Body of pancreas (tissue), 4 donors: ENCODE data around the gene KIAA0319L. TPM values are rescaled to one million over a fixed set of nuclear protein-coding genes. Genes with fewer than 3 reads are reported as not detected.

Experiments
- ATAC-seq: fragments of 150-250 bp; one replicate; pipeline ENCODE4 v1.9.1; 2016
- DNase-seq, 4 donors: peaks; one replicate each; pipeline ENCODE4 v3.0.0-alpha.2; 2019
- H3K27ac ChIP-seq, 4 donors: fragments of 200-600 bp; sonication (generic); 1 replicate in 3 of 4; 2 replicates in 1 of 4; pipeline versions ENCODE4 v1.5.1 to v1.6.1; 2016 to 2019; ENCODE audit warnings: mild to moderate bottlenecking in 1 of 4, mixed read lengths in 1 of 4, moderate library complexity in 1 of 4
- H3K27me3 ChIP-seq, 2 donors: fragments of 200-600 bp; sonication (generic); one replicate each; pipeline ENCODE4 v1.6.0; 2016; ENCODE audit warnings: mild to moderate bottlenecking in 1 of 2
- H3K36me3 ChIP-seq, 2 donors: fragments of 200-600 bp; sonication (generic); replicated peaks in 1 of 2; 2 replicates each; pipeline ENCODE4 v1.5.1; 2016; ENCODE audit warnings: low read depth in 2 of 2; ENCODE audit not compliant: insufficient read depth in 1 of 2
- H3K4me1 ChIP-seq: fragments of 200-600 bp; sonication (generic); one replicate; pipeline ENCODE4 v1.6.0; 2016
- H3K4me3 ChIP-seq, 2 donors: fragments of 200-600 bp; sonication (generic); 1 replicate in 1 of 2; 2 replicates in 1 of 2; pipeline ENCODE4 v1.5.1; 2016 to 2019
- H3K9me3 ChIP-seq, 3 donors: fragments of 200-600 bp; sonication (generic); 1 replicate in 2 of 3; 2 replicates in 1 of 3; pipeline ENCODE4 v1.5.1; 2016
- POLR2A ChIP-seq, 3 donors: fragments of 450-650 bp; IDR thresholded peaks; one replicate each; pipeline ENCODE4 v1.6.1; 2016; ENCODE audit warnings: antibody characterized with exemption in 3 of 3, mild to moderate bottlenecking in 2 of 3
- WGBS, 2 donors: methylation state at CpG; one replicate each; pipeline ENCODE4 v1.1.5; 2017; 5-methylcytosine and 5-hydroxymethylcytosine counted together
- intact Hi-C: fragments of 100-400 bp; cut with DNase I; formaldehyde crosslinking; loops from one replicate; pipeline ENCODE4 v1.15.1; 2023
- total RNA-seq, 2 donors: library from RNA; depleted of rRNA; stranded (reverse); fragments of >200 nt; gene quantifications; one replicate each; pipeline ENCODE4 v1.1.0, GENCODE V29; 2016
- TF ChIP-seq, protein P1 (sequence below), 7 experiments: fragments of 450-650 bp in 4 of 7; fragments of 200-600 bp in 3 of 7; sonication (generic) in 3 of 7; IDR thresholded peaks; one replicate each; pipeline ENCODE4 v1.5.1; 2016 to 2019; ENCODE audit warnings: antibody characterized with exemption in 7 of 7

The KIAA0319L gene
- total RNA-seq, 2 donors from 2014 or later: 61.0 to 74.5 TPM

DNA sequence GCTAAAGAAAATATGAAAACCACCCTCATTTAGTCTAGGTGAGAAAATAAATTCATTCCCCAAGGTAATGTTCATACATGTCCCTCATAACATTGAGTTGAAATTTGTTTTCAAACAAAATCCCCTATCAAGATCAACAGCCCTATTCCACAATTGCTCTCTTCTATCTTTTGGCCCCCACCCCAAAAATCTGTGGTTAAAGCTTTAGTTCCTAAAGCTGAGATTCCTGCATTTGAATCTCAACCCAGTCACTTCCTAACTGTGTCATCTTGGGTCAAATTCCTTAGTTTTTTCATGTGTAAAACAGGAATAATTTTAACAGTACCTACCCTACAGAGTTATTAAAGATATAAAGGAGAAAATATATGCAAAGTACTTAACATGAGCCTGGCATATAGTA is 22.0 kb downstream of the KIAA0319L start:
- H3K4me3 ChIP-seq: no peak overlapping the region
- TF ChIP-seq, protein P1, sequence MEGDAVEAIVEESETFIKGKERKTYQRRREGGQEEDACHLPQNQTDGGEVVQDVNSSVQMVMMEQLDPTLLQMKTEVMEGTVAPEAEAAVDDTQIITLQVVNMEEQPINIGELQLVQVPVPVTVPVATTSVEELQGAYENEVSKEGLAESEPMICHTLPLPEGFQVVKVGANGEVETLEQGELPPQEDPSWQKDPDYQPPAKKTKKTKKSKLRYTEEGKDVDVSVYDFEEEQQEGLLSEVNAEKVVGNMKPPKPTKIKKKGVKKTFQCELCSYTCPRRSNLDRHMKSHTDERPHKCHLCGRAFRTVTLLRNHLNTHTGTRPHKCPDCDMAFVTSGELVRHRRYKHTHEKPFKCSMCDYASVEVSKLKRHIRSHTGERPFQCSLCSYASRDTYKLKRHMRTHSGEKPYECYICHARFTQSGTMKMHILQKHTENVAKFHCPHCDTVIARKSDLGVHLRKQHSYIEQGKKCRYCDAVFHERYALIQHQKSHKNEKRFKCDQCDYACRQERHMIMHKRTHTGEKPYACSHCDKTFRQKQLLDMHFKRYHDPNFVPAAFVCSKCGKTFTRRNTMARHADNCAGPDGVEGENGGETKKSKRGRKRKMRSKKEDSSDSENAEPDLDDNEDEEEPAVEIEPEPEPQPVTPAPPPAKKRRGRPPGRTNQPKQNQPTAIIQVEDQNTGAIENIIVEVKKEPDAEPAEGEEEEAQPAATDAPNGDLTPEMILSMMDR (IDR thresholded peaks at IDR 0.05): no peak
- no peak for TF ChIP-seq POLR2A (IDR thresholded peaks at IDR 0.05)
- peaks cover 22% of the 10 kb centered on the region for H3K4me1 ChIP-seq
- DNase-seq (no peak), ATAC-seq (no peak)
- H3K36me3 ChIP-seq: peaks cover 0 to 4% of the 10 kb centered on the region in 2 donors
- H3K27ac ChIP-seq: no peak overlapping the region
- intact Hi-C loops: no loop called here
- no peaks in the 10 kb centered on the region for H3K9me3 ChIP-seq
- H3K27me3 ChIP-seq: no peaks in the 10 kb centered on the region

GRCh38 chr1:35533586-35533985 is 23.6 kb downstream of the KIAA0319L start:
- 10 to 25% methylated on average over 1 of the region's 1 CpG for WGBS, 2 donors
- TF ChIP-seq, protein P1 (IDR thresholded peaks at IDR 0.05): no peak
- TF ChIP-seq POLR2A (IDR thresholded peaks at IDR 0.05): no peak
- Histone ChIP-seq H3K36me3 (peaks cover 0 to 5% of the 10 kb centered on the region in 2 donors), H3K27me3 (no peaks in the 10 kb centered on the region), H3K4me3 (no peak overlapping the region), H3K27ac (no peak overlapping the region), H3K9me3 (no peaks in the 10 kb centered on the region), H3K4me1 (peaks cover 7% of the 10 kb centered on the region)
- intact Hi-C loops: no loop called here
- no peak for ATAC-seq
- no peak for DNase-seq

DNA sequence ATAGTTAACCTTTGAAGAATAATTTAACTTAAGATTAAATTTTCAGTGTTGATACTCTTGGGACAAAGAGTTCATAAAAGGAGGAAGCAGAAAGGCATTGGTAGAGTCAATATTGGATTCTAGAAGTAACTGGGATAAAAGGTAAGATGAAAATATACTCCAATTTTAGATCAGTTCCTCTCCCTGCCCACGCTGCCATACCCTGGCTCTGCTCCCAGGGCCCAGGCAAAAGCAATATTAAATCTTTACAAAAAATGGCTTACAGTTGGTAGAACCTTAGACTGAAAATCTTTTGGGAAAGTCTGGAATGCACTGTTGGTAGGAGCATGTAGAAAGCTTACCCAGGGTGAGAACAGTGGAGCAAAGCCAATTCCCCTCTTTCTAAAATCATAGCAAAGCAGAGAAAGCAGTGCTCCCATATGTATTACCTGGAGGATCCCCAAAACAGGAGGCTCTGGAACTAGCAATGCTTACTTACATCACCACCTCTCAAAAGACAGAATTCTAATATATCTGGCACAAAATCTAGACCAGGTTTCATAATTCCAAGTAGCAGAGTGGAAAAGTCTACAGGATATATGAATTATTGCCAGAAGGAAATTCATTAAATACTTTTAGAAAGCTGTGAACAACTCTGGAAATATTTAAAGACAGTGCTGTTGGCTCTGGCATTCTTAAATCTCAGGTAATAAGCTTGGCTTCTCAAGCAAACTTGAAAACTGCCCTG is 24.5 kb downstream of the KIAA0319L start:
- whole genome bisulfite sequencing, 2 donors: 93 to 94% methylated on average over 1 of the region's 1 CpG
- ATAC-seq (no peak), DNase-seq (no peak)
- Histone ChIP-seq H3K27ac (no peak overlapping the region), H3K9me3 (no peaks in the 10 kb centered on the region), H3K27me3 (no peaks in the 10 kb centered on the region), H3K4me3 (no peak overlapping the region), H3K36me3 (peaks cover 0 to 5% of the 10 kb centered on the region in 2 donors), H3K4me1 (peaks cover 7% of the 10 kb centered on the region)
- intact Hi-C loops: no loop called here
- no peak for TF ChIP-seq POLR2A (IDR thresholded peaks at IDR 0.05)
- TF ChIP-seq, protein P1 (IDR thresholded peaks at IDR 0.05): no peak

DNA sequence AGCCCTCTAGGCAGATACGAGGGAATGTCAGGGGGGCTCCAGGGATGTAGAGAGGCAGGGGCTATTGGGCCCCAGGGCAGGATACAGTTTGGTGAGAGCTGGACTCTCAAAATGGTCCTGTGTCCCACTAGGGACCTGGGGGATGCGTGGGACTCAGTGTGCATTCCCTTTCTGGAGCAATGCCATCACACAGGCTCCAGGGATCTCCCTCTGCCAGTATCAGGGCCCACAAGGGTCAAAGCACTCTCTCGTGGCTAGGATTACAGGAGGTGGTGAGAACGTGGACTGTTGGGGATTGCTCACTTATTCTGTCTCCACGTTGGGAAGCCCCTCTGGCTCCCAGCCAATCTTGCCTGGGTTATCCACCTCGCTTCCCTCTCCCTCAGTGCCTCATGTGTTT is 25.8 kb downstream of the KIAA0319L start:
- 82 to 89% methylated on average over 6 of the region's 6 CpGs for WGBS, 2 donors
- Histone ChIP-seq H3K4me3 (no peak overlapping the region), H3K36me3 (peaks cover 0 to 5% of the 10 kb centered on the region in 2 donors), H3K4me1 (no peaks in the 10 kb centered on the region), H3K9me3 (no peaks in the 10 kb centered on the region), H3K27ac (no peak overlapping the region), H3K27me3 (no peaks in the 10 kb centered on the region)
- intact Hi-C loops: no loop called here
- TF ChIP-seq, protein P1 (IDR thresholded peaks at IDR 0.05): no peak
- no peak for TF ChIP-seq POLR2A (IDR thresholded peaks at IDR 0.05)
- no peak for DNase-seq
- no peak for ATAC-seq

DNA sequence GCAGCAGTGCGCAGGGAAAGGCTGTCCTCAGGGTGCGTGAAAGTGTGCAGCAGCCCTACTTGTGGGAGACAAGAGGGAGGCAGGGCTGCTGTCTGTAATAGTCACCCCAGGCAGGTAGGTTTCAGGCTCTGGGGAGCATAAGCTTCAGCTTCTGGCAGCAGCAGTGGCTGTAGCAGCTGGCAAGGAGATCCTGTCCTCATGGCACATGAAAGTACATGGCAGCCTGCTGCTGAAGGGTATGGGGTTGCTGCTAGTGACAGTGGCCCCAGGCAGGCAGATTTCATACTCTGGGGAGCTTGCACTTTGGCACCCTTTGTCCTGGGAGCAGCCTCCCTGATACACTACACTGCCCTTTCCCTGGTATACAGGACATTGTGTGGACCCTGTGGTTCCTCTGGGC is 26.3 kb downstream of the KIAA0319L start:
- ATAC-seq (no peak), DNase-seq (no peak)
- peaks cover 0 to 5% of the 10 kb centered on the region in 2 donors for H3K36me3 ChIP-seq
- H3K27me3 ChIP-seq: no peaks in the 10 kb centered on the region
- intact Hi-C loops: no loop called here
- H3K27ac ChIP-seq: no peak overlapping the region
- 92 to 100% methylated on average over 2 of the region's 2 CpGs for WGBS, 2 donors
- H3K9me3 ChIP-seq: no peaks in the 10 kb centered on the region
- TF ChIP-seq POLR2A (IDR thresholded peaks at IDR 0.05): no peak
- TF ChIP-seq, protein P1 (IDR thresholded peaks at IDR 0.05): no peak
- H3K4me3 ChIP-seq: no peak overlapping the region
- H3K4me1 ChIP-seq: no peaks in the 10 kb centered on the region
